GM12891 (cell line): ENCODE measurements around the gene BACE2.

ENCODE experiments used
- PAX5 ChIP-seq: IDR thresholded peaks from 2 replicates; pipeline ENCODE4 v1.6.1; 2011; ENCODE audit warnings: low read length, moderate library complexity, mild to moderate bottlenecking; ENCODE audit not compliant: insufficient read depth, severe bottlenecking
- POLR2A ChIP-seq: IDR thresholded peaks from 2 replicates; pipeline ENCODE4 v1.6.1; 2011; ENCODE audit warnings: low read depth, low read length, control low read depth
- POLR2AphosphoS5 ChIP-seq: IDR thresholded peaks from 2 replicates; pipeline ENCODE4 v1.6.1; 2011; ENCODE audit warnings: low read depth, low read length, control low read depth
- POU2F2 ChIP-seq: IDR thresholded peaks from 2 replicates; pipeline ENCODE4 v1.6.1; 2011; ENCODE audit warnings: low read depth, mild to moderate bottlenecking, control low read depth, low read length, moderate library complexity
- SPI1 ChIP-seq: IDR thresholded peaks from 2 replicates; pipeline ENCODE4 v1.6.1; 2011; ENCODE audit warnings: low read depth, low read length, control low read depth
- TAF1 ChIP-seq: IDR thresholded peaks from 2 replicates; pipeline ENCODE4 v1.6.1; 2011; ENCODE audit warnings: low read depth, low read length, control low read depth

DNA sequence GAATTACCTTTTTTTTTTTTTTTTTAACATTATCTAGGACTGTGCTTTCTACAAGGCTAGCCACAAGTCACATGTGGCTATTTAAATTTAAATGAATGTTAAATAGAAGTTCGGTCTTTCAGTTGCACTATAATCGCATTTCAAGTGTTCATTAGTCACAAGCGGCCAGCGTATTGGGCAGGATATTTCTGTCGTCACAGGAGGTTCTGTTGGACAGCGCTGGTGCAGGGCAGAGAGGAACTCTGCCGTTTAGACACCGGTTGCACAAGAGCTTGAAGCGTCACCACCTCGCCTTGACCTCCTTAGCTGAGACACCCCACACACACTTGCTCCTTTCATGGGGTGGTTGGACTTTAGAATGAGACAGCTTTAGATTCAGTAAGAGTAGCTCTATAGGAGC lies 64.1 kb downstream of the BACE2 start:
- TF ChIP-seq TAF1 (no peak), SPI1 (no peak), POLR2A (no peak), PAX5 (no peak), POU2F2 (no peak), POLR2AphosphoS5 (no peak)
